AG08395 (cell line): ENCODE data around the gene MYOM1.
"Not testable (repeated sequence)": the region's sequence is repeated elsewhere in the genome, so short reads cannot be mapped to it uniquely, and the experiment has no call there.

Experiments
- DNase-seq: peaks from one replicate; pipeline ENCODE4 v3.0.0; 2012; ENCODE audit warnings: mixed read lengths, low spot score

Gene MYOM1

GRCh38 chr18:3218819-3219218 is 949 bp downstream of the MYOM1 start:
- no peak for DNase-seq

- no peak for DNase-seq
These were observed 1.7 kb downstream of the MYOM1 start for GRCh38 chr18:3217948-3218647.

- DNase-seq, result no peak
These were observed 2.8 kb downstream of the MYOM1 start for GRCh38 chr18:3216987-3217386.

GRCh38 chr18:3214855-3215637 is 4.7 kb downstream of the MYOM1 start:
- no peak for DNase-seq

DNA sequence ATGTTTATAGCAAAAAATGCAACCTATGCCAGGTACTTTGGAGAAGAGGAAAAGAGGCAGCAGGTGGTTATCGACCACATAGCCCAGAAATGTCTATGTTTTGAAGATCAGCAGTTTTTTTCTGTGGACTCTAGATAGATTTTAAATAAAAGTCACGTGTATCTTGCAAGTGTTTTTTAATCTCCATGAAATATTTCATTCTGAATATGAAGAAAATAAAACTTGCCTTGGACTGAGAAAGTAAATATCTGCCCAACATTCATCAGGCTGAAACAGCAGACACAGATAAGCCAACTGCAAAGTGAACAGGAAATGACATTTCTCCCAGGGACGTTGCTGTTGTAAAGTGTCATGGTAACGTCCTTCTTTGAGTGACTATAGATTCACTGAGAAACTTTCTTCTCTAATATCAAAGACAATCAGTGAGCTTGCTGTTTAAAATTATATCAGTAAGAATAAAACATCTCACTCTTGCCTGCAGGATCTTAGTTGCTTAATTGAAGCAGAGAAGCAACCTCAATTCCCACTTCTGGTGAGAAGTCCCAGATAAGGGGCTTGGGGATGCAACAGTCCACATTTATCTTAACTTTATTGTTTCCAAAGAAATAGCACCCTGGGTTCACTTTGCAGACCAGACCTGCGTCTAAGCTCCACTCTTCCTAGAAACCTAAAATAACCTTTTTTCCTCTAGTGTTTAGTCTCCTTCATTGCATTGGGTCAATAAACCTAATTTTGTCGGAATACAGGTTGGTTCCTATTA is 6.3 kb downstream of the MYOM1 start:
- no peak for DNase-seq

DNA sequence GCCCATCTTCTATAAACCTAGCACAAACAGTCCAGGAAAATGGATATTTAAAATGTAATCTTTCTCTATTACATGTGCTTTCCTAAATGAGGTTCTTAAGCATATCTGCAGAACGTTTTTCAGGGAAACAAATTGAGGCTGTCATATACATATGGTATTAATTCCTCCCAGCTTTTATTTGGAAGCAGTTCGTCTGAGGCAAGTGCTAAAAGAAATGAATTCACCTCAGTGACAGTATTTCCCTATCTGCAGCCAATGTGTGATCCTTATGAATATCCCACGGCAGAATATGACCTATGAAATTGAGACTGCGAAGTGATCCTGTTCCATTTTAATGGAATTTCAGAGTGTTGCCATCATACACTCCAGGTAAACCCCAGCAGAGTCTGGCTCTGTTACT is 7.1 kb downstream of the MYOM1 start:
- no peak for DNase-seq

- DNase-seq, result no peak
These were observed 8.4 kb downstream of the MYOM1 start for GRCh38 chr18:3211236-3211992.

GRCh38 chr18:3209859-3210569 is 9.8 kb downstream of the MYOM1 start:
- no peak for DNase-seq

GRCh38 chr18:3207565-3207964 is 12.2 kb downstream of the MYOM1 start:
- no peak for DNase-seq

DNA sequence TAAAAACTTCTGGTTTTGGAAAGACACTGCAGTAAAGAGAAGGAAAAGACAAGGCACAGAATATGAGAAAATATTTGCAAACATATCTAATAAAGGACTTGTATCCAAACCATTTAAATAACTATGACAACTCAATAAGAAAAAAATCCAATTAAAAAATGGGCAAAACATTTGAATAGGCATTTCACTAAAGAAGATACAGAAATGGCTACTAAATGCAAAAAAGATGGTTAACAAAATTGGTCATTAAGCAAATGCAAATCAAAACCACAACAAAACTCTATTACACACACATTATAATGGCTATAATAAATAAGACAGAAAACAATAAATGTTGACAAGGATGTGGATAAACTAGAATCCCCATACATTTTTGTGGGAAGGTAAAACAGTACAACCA is 14.5 kb downstream of the MYOM1 start:
- no peak for DNase-seq

DNA sequence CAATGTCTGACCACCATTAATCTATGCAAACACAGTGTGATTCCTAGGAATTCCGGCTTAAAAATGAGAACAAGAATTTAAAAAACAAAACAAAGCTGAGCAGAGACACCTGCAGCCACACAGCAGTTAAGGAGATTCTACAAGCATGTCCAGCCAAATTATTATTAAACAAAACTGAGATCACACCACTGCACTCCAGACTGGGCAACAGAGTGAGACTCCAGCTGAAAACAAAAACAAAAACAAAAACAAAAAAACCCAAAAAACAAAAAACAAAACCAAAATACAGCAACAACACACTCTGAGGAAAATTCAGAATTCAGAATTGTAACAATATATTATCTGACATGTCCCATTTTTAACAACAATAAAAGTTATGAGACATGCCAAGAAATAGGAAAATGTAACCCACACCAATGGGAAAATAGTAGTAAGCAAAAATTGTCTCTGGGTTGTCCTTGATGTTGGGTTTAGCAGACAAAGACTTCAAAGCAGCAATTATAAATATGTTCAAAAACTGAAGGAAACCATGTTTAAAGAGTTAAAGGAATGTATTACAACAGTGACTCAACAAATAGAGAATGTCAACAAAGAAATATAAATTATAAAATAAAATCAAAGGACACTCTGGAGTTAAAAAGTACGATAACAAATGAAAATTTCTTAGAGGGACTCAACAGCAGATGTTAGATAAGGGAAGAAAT is 19.7 kb downstream of the MYOM1 start:
- no peak for DNase-seq

DNA sequence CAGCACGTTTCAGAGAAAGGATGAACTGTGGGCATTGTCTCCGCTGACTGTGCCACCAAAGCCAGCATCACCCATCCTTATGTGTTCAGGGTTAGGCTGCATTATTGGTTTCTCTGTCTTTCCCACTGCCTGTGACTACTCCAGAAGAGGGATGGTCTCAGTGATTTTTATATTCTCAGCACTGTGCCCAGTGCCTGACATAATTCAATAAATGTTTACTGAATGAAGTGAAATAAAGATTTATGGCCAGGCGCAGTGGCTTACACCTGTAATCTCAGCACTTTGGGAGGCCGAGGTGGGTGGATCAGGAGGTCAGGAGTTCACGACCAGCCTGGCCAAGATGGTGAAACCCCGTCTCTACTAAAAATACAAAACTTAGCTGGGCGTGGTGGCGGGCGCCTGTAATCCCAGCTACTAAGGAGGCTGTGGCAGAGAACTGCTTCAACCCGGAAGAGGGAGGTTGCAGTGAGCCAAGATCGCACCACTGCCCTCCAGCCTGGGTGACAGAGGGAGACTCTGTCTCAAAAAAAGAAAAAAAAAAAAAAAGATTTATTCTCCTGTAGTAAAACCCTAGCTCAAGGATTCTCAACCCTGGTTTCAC is 21.4 kb downstream of the MYOM1 start:
- not testable (repeated sequence) for DNase-seq

DNA sequence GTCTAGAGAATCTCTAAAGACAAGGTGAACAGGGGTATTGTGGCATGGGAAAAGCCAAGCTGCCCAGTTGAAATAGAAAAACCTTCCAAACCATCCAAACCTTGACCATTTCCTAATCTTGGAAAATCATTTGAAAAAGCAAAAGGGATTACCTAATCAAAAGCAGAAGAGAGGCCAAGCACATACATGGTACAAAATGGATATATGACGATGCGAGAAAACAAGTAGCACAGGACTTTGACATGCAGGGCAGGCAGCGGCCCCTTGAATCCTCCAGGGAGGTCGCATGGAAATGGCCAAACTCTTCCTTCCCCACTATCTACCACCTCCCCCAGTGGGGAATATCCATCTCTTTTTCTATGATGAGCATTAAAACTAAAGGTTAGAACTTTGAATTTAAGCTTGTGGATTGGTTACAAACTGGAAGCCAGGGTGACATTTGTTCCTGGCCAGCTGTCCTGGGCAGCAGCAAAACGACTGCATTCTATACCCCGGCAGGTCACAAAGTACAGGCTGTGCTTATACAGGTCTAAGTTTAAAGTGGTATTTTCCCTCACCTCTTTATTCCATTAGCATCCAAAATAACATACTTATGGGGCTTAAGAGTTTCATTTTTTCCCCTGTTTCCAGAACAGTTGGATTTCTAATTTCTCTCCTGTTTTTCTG is 24.7 kb downstream of the MYOM1 start:
- no peak for DNase-seq

DNA sequence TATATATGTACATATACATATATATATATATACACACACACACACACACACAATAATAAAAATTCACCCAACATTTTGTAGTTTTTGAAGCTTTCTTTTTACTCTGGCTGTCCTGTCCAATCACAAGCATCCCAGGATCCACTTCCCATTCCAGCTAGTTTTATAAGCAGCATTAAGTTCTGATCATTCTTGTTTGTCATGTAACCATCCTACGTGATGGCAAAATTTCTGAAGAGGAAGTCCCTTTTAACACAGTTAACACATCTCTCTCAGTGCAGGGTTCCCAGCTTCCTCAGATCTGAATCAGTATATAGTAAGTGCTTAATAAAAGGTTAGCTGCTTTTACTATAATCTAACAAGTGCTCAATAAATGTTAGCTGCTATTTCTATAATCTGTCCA is 26.4 kb downstream of the MYOM1 start:
- no peak for DNase-seq

GRCh38 chr18:3192752-3193151 is 27.0 kb downstream of the MYOM1 start:
- DNase-seq, result no peak

- no peak for DNase-seq
These were observed 27.5 kb downstream of the MYOM1 start for GRCh38 chr18:3192286-3192685.

GRCh38 chr18:3190610-3191009 is 29.2 kb downstream of the MYOM1 start:
- DNase-seq, result no peak

DNA sequence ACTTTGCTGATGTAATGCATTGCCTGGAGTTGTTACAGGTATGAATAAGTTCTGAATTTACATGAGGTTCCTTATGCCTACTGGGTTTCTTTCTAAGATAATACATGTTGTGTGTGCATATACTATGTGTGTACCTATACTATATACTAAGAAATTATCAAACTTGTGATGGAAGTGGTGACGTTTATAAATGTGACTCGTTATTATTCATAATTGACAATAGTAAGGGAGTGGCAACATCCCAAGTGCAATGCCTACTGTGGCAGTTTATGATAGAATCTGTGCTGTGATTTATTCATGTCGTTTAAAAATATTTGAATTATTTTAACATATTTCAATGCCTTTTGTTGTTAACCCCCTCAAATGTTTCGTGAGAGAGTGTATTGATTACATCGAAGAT is 29.9 kb downstream of the MYOM1 start:
- DNase-seq, result no peak

- peak; percentile 10 for DNase-seq
These were observed 32.8 kb downstream of the MYOM1 start for GRCh38 chr18:3186678-3187658.
